LNCAP (cell line): ENCODE data around the gene PAPSS2.

Experiments
- CTCF ChIP-seq: fragments of 450-650 bp; IDR thresholded peaks from 2 replicates; pipeline ENCODE4 v1.5.1; 2017; ENCODE audit warnings: mild to moderate bottlenecking

The PAPSS2 gene

GRCh38 chr10:87761892-87762291, 102.2 kb downstream of the PAPSS2 start:
- no peak for TF ChIP-seq CTCF

GRCh38 chr10:87763086-87763861, 103.6 kb downstream of the PAPSS2 start:
- no peak for TF ChIP-seq CTCF

- TF ChIP-seq CTCF: no peak
Measured at GRCh38 chr10:87764072-87764934, 104.6 kb downstream of the PAPSS2 start.

- TF ChIP-seq CTCF: no peak
Measured at GRCh38 chr10:87765666-87766376, 106.1 kb downstream of the PAPSS2 start.

- no peak for TF ChIP-seq CTCF
Measured at GRCh38 chr10:87767253-87767652, 107.6 kb downstream of the PAPSS2 start.

GRCh38 chr10:87771871-87772500, 112.3 kb downstream of the PAPSS2 start:
- TF ChIP-seq CTCF: peak; percentile 43; the same call in 1 of the 2 replicates

GRCh38 chr10:87775766-87776165, 116.1 kb downstream of the PAPSS2 start:
- TF ChIP-seq CTCF: no peak
